Spleen (tissue), 7 donors: Measurements from ENCODE around the gene SPIN1.

Experiments
- POLR2A ChIP-seq, 3 donors: fragments of 450-650 bp; IDR thresholded peaks; one replicate each; pipeline ENCODE4 v1.5.1; 2017; ENCODE audit warnings: antibody characterized with exemption in 3 of 3, mild to moderate bottlenecking in 1 of 3
- TF ChIP-seq, protein P1 (sequence below), 11 experiments: fragments of 200-600 bp in 7 of 11; fragments of 450-650 bp in 4 of 11; sonication (generic) in 4 of 11; IDR thresholded peaks in 8 of 11; conservative IDR thresholded peaks in 3 of 11; 1 replicate in 7 of 11; 2 replicates in 4 of 11; pipeline versions ENCODE4 v1.4.0 to v1.8.0; 2016 to 2021; ENCODE audit warnings: antibody characterized with exemption in 11 of 11, inconsistent platforms in 4 of 11, mild to moderate bottlenecking in 1 of 11
- donor health status: DM: no; HTN: no; CAD: no; lungs with moderate emphysema.
- donor health status: DM: no; HTN: no; CAD: no.
- donor health status: DM: no; HTN: no; CAD: no.

DNA sequence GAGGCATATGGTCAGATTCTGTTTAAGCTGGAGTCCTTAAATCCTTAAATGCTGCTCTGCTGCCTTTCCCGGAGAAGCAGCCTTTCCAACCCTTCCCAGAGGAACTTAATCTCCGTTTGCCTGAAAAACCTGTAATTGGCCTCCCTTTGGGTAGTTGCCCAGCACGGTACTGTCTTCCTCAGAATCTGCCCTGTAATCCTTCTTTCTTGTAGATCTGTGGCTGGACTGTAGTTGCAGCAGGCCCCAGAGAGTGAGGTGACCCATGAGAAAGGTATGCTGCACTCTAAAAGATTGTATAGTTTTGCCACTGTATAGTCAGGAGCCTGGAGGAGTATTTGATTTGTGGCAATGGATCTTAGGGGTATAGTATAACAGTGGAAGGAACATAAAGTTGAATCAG lies 11.7 kb downstream of the SPIN1 start:
- no peak for TF ChIP-seq POLR2A (IDR thresholded peaks at IDR 0.05)
- TF ChIP-seq, protein P1, sequence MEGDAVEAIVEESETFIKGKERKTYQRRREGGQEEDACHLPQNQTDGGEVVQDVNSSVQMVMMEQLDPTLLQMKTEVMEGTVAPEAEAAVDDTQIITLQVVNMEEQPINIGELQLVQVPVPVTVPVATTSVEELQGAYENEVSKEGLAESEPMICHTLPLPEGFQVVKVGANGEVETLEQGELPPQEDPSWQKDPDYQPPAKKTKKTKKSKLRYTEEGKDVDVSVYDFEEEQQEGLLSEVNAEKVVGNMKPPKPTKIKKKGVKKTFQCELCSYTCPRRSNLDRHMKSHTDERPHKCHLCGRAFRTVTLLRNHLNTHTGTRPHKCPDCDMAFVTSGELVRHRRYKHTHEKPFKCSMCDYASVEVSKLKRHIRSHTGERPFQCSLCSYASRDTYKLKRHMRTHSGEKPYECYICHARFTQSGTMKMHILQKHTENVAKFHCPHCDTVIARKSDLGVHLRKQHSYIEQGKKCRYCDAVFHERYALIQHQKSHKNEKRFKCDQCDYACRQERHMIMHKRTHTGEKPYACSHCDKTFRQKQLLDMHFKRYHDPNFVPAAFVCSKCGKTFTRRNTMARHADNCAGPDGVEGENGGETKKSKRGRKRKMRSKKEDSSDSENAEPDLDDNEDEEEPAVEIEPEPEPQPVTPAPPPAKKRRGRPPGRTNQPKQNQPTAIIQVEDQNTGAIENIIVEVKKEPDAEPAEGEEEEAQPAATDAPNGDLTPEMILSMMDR (IDR thresholded peaks at IDR 0.05 in 8 of 11, conservative IDR thresholded peaks at IDR 0.05 in 3 of 11), result no peak
